ENCODE measurements around the gene NCOA5. TPM values are rescaled to one million over a fixed set of nuclear protein-coding genes. Genes with fewer than 3 reads are reported as not detected.

NCOA5 gene
- total RNA-seq, 1 experiment from 2014 or later = 55.4 TPM

- no peaks in the 10 kb centered on the region for H3K27me3 ChIP-seq (replicated peaks; ENCODE audit: insufficient read depth, low read depth, low read length, poor library complexity)
- no peak for DNase-seq (ENCODE audit: low spot score)
- CTCF ChIA-PET = no interaction called here
- TF ChIP-seq CTCF (conservative IDR thresholded peaks at IDR 0.05; ENCODE audit: low read depth, low read length) = no peak
- no peak for TF ChIP-seq EZH2 (IDR thresholded peaks at IDR 0.05; ENCODE audit: borderline replicate concordance, low read depth, low read length, poor library complexity, severe bottlenecking)
- H3K4me3 ChIP-seq (ENCODE audit: low read depth, low read length, poor library complexity, severe bottlenecking) = no peak overlapping the region
- no TSS peak for BruUV-seq (replicated peaks)
- H3K36me3 ChIP-seq (ENCODE audit: insufficient read depth, low read length, poor library complexity, severe bottlenecking) = peaks cover 94% of the 10 kb centered on the region
- H3K4me1 ChIP-seq (ENCODE audit: insufficient read depth, low read length, poor library complexity, severe bottlenecking) = peaks cover 10% of the 10 kb centered on the region
- H3K9me3 ChIP-seq (ENCODE audit: low read depth, low read length, poor library complexity, severe bottlenecking) = no peaks in the 10 kb centered on the region
- intact Hi-C loops (cut with micrococcal nuclease; ENCODE audit: unreplicated experiment) = no loop called here
- POLR2A ChIA-PET (ENCODE audit: low non-redundant PET) = no interaction called here
- no peak overlapping the region for H3K27ac ChIP-seq (ENCODE audit: low read depth, low read length, poor library complexity, severe bottlenecking)
Observed at GRCh38 chr20:46065691-46066090, 24.1 kb downstream of the NCOA5 start.

- ChIA-PET CTCF (no interaction called here), POLR2A (ENCODE audit: low non-redundant PET) (no interaction called here)
- peaks cover 13% of the 10 kb centered on the region for H3K4me1 ChIP-seq (ENCODE audit: insufficient read depth, low read length, poor library complexity, severe bottlenecking)
- intact Hi-C loops (cut with micrococcal nuclease; ENCODE audit: unreplicated experiment) = no loop called here
- no peak overlapping the region for H3K4me3 ChIP-seq (ENCODE audit: low read depth, low read length, poor library complexity, severe bottlenecking)
- TF ChIP-seq EZH2 (IDR thresholded peaks at IDR 0.05; ENCODE audit: borderline replicate concordance, low read depth, low read length, poor library complexity, severe bottlenecking) = no peak
- no peak for TF ChIP-seq CTCF (conservative IDR thresholded peaks at IDR 0.05; ENCODE audit: low read depth, low read length)
- H3K36me3 ChIP-seq (ENCODE audit: insufficient read depth, low read length, poor library complexity, severe bottlenecking) = peaks cover 87% of the 10 kb centered on the region
- H3K27me3 ChIP-seq (replicated peaks; ENCODE audit: insufficient read depth, low read depth, low read length, poor library complexity) = no peaks in the 10 kb centered on the region
- no peak overlapping the region for H3K27ac ChIP-seq (ENCODE audit: low read depth, low read length, poor library complexity, severe bottlenecking)
- no TSS peak for BruUV-seq (replicated peaks)
- DNase-seq (ENCODE audit: low spot score) = no peak
- H3K9me3 ChIP-seq (ENCODE audit: low read depth, low read length, poor library complexity, severe bottlenecking) = no peaks in the 10 kb centered on the region
Observed at GRCh38 chr20:46065006-46065405, 24.8 kb downstream of the NCOA5 start.

GRCh38 chr20:46063652-46064054, 26.1 kb downstream of the NCOA5 start:
- Histone ChIP-seq H3K4me1 (ENCODE audit: insufficient read depth, low read length, poor library complexity, severe bottlenecking) (peaks cover 18% of the 10 kb centered on the region), H3K9me3 (ENCODE audit: low read depth, low read length, poor library complexity, severe bottlenecking) (no peaks in the 10 kb centered on the region), H3K36me3 (ENCODE audit: insufficient read depth, low read length, poor library complexity, severe bottlenecking) (peaks cover 77% of the 10 kb centered on the region), H3K4me3 (ENCODE audit: low read depth, low read length, poor library complexity, severe bottlenecking) (no peak overlapping the region), H3K27me3 (replicated peaks; ENCODE audit: insufficient read depth, low read depth, low read length, poor library complexity) (no peaks in the 10 kb centered on the region), H3K27ac (ENCODE audit: low read depth, low read length, poor library complexity, severe bottlenecking) (no peak overlapping the region)
- TF ChIP-seq CTCF (conservative IDR thresholded peaks at IDR 0.05; ENCODE audit: low read depth, low read length) (no peak), EZH2 (IDR thresholded peaks at IDR 0.05; ENCODE audit: borderline replicate concordance, low read depth, low read length, poor library complexity, severe bottlenecking) (no peak)
- POLR2A ChIA-PET (ENCODE audit: low non-redundant PET) = interaction anchor here (0.7 kb wide), 1 partner anchor 31 kb away, joined by 3 read pairs; no protein-coding TSS in a partner anchor
- CTCF ChIA-PET = no interaction called here
- DNase-seq (ENCODE audit: low spot score) = no peak
- BruUV-seq (replicated peaks) = no TSS peak
- intact Hi-C loops (cut with micrococcal nuclease; ENCODE audit: unreplicated experiment) = no loop called here
